Subcutaneous preadipocyte (primary cell): ENCODE results near the gene HMGN1. TPM values are rescaled to one million over a fixed set of nuclear protein-coding genes. Genes with fewer than 3 reads are reported as not detected.

ENCODE experiments used
- small RNA-seq: library from RNA; depleted of rRNA; stranded (forward); fragments of <200 nt; gene quantifications from one replicate; pipeline ENCODE3, GENCODE V24; 2012
- total RNA-seq: library from RNA; depleted of rRNA; stranded (reverse); fragments of >200 nt; gene quantifications from 2 replicates; pipeline ENCODE4 v1.2.3, GENCODE V29; 2012

HMGN1 gene
- total RNA-seq = 136 and 149 TPM in 2 replicates

GRCh38 chr21:39348355-39349210 lies at the start of gene HMGN1:
Gene HMGN1 (minus strand): TSS chr21:39349088. CDS start chr21:39348917, 171 bp downstream.

DNA sequence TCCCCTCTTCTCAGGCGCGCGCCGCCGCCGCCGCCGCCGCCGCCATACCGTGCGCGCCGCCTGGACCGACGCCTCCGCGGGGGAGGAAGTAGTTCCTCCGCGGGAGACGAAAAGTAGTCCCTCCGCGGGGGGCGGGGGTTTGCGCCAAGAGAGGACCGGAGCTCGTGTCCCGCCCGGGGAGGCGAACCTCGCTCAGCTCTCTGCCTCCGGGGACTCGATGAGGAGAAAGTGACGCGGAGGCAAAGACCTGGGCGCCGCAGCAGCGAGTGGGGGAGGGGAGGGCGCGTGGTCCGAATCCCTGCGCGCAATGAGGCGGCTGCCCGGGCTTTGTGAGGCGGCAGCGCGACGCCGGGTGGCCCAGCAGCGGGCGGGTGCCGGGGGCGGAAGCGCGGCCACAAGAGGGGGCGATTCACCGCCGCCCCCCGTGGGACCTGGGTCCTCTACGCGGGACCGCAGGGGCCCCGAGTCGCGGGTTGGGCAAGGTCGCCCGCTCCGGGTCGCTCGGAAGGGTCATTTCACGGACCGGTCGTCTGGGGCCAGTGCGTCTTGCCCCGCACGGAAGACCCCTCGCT lies 35.2 kb downstream of the HMGN1 start, which contains the start of gene BRWD1:
TSS of gene BRWD1 (minus strand) at position 62 of the 572 bp plus-strand sequence. CDS start 141 bp downstream, outside the sequence.

Small RNA genes lying within 50 kb of the gene (small RNA-seq; reads per million reads assigned to genes)
- not detected for gene RF00019

Other genes with a start within 250 kb of the HMGN1 start
- 66.9 and 78.3 TPM in 2 replicates for gene PSMG1, start 165.6 kb downstream of the HMGN1 start, total RNA-seq
- 50.3 and 54.3 TPM in 2 replicates for gene BRWD1, start 35.5 kb downstream of the HMGN1 start, total RNA-seq
- gene LCA5L, start 96.7 kb upstream of the HMGN1 start, total RNA-seq = 1.2 and 1.5 TPM in 2 replicates
- gene SH3BGR, start 102.9 kb upstream of the HMGN1 start, total RNA-seq = 0.98 and 1.8 TPM in 2 replicates